Measurements from ENCODE around the gene HAUS5.

GRCh38 chr19:35642798-35643254 lies 30.3 kb downstream of the HAUS5 start:
- TF ChIP-seq, protein P1, sequence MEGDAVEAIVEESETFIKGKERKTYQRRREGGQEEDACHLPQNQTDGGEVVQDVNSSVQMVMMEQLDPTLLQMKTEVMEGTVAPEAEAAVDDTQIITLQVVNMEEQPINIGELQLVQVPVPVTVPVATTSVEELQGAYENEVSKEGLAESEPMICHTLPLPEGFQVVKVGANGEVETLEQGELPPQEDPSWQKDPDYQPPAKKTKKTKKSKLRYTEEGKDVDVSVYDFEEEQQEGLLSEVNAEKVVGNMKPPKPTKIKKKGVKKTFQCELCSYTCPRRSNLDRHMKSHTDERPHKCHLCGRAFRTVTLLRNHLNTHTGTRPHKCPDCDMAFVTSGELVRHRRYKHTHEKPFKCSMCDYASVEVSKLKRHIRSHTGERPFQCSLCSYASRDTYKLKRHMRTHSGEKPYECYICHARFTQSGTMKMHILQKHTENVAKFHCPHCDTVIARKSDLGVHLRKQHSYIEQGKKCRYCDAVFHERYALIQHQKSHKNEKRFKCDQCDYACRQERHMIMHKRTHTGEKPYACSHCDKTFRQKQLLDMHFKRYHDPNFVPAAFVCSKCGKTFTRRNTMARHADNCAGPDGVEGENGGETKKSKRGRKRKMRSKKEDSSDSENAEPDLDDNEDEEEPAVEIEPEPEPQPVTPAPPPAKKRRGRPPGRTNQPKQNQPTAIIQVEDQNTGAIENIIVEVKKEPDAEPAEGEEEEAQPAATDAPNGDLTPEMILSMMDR (IDR thresholded peaks at IDR 0.05) = no peak
- no peak for TF ChIP-seq POLR2A (IDR thresholded peaks at IDR 0.05)

Data from body of pancreas (tissue), 4 donors.